ENCODE data around the gene CFAP65.

The CFAP65 gene

DNA sequence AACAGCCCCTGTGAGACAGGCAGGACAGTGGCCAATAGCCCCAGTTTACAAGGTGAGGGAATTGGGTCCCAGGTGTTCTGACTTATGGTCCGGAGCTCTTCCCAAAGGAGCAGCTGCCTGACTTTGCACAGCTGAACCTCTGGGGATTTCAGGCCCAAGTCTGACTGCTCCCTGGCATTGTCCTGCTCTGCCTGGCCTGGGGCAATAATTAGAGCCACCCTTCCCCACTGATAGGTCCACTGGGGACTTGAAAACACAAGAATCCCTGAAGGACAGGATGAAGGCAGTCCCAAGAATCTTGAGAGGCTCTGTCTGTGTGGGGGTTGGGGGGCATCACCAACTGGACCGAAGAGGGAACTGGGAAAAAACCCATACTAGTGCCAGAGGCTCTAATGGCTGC is 52.7 kb downstream of the CFAP65 start:
- no peak for DNase-seq

DNA sequence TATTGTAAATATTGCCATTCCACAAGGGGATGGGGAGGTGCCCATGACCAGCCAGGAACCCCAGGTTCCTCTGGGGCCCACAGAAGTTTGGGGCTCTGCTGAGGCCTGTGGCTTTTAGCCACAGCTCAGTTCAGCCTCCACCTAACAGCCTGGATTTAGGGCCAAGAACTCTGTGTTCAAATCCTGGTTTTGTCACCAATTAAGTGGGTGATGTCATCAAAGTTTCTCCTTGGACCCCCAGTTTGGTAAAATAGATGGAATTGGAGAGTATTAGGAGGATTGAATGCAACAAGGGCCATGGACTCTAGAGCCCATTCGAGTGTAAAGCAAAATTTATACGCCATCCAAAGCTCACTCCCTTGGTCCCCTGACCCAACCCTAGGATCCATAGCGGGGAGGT is 53.2 kb downstream of the CFAP65 start:
- DNase-seq: no peak

DNA sequence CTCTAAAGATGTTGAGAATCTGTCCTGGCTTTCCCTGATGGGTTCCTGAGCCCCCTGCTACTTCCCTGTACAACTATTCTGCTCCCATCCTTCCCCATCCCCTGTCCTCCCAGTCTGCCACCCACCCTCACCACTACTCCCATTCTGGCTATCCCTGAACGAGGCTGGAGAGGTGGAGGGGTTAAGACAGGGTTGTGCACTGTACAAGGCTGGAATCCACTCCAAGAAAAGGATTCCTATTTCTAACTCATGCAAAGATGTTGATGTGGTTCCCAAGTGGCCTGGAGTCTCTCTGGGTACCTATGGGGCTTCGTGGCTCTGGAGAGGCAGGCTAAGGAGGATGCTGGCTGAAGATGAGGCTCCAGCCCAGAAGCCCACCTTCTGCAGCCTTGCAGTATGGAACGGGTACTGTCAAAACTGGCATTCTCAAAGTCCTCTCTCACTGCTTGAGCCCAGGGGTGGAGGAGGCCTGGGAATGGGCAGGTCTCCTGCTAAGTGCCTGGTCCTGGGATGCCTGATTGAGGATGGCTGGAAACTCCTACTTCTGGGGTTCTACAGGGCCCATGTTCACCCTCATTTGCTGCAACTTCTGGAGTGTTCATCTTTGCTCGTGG is 55.1 kb downstream of the CFAP65 start:
- DNase-seq: no peak

DNA sequence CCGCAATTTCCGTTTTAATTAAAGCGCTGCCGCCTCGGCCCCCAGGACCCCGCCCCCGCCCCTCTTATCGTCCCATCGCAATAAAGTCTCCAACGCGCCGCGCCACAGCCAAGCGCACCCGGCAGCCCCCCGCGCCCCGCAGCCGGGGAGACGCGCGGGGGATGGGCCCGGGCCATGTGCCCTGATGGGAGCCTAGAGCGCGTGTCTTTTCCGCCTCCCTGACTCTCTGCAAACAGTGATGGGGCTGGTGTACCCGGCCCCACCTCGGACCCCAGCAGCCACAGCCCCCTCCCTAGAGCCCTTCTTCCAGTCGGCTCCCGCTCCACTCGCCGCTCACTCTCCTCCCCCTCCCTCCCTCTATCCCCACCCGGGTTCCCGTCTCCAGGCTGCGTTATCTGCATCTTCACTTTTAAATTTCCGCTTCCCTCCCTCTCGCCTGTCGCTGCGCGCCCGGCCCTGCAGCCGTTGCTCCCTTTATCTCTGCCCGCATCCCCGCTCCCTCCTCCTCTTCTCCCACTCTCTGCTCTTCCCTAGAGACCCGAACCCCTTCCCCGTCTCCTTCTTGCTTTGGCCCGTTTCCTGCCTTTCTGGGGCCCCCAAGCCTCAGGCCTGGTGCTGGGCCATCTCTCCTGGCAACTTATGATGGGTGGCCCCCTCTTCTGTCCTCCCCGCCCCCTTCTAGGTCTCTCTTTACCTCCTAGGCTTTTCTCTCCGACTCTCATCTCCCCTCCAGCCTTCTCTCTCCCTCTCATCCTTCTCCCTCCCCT is 55.8 kb downstream of the CFAP65 start:
- no peak for DNase-seq

DNA sequence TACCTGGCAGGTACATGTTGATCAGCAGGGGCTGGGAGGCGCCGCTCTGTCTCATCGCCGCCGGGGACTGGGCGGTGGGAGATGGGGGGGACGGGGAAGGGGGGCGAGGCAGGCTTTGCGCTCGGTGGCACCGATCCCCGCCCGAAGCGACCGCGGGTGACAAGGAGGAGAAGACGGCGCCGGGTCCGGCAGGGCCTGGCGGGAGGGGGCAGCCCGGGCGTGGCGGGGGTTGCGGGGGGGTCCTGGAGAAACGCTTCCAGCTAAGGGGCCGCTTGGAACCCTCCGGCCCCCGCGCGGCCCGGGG is 56.3 kb downstream of the CFAP65 start, which contains the start of gene FEV:
TSS of gene FEV (minus strand) at position 164 of the 304 bp plus-strand sequence. CDS start at position 55, 109 bp downstream.
- no peak for DNase-seq

DNA sequence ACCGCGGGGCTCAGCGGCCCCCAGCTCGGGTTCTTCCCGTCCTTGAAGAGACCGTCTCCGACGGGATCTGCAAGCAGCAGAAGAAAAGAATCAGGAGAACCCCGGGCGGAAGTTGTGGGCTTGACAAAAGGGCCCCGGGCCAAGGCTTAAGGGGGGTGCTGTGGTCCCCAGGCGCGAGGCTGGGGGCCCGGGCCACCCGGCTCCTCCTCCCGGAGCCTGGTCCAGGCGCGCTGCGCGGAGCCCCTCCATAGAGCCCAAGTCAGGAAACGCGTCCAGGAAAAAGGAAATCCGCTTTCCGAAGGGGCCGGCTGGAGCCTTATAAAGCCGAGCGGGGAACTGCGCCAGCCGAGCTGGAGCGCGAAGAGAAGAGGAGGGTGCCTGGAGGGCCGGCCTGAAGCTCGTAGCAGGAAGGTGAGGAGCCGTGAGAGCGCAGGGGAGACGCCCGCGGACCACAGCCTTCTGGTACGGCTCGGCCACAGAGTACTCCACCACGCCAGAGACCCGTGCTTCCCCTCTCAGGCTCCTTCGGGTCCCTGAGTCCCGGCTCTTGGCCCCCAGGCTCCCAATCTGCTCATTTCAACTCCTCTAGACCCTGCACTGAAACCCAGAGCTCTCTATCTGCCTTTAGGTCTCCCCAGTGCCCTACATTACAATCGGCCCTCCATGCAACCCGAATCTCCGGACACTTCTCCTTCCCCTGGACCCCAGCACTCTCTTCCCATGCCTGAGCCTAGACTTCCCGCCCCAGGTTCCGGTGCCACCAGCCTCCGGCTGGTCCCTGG is 56.9 kb downstream of the CFAP65 start:
- DNase-seq: peak; percentile 57

DNA sequence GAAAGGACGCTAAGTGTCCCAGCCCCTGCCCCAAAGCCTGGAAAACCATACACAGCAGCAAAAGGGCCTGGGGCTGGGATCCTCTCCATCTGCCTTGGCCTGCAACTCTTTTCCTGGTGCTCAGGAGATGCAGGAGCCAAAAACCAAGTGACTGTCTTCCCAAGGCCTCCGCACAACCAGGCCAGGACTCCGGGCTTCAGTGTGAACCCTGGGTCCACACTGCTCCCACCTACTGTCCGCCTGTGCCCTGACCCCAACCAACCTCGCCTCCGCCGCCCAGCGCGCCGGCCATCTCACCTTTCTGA is 57.4 kb downstream of the CFAP65 start:
- DNase-seq: no peak

DNA sequence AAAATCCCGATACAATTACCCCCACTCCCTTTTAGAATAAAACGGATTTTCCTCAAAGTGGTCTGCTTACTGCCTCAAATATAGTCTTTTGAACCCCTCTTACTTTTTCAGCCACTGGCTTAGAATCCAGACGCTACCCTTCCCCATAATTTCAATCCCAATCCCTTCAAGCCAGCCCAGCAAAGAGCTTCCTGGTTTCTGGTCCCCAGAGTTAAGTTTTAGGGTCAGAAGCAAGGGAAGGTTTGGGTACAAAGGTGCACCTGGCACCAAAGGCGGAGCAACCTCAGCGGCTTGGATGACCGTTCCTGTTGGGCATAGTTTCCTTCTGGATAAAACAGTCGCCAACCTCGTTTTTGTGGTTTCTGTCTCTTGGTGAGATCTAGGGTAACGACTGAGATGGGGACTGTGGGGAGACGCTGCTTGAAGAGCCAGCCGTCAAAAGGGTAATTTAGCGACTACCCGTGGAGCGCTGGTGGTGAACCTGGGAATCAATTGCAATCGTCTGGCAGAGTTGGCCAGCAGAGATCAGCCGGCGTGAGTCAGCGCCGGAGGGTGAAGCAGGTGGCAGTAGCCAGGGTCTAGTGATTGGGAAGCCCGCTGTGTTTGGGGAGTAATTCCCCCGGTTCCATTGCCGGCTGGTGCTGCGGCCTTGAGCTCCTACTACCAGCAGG is 57.9 kb downstream of the CFAP65 start:
- peak; percentile 78 for DNase-seq

DNA sequence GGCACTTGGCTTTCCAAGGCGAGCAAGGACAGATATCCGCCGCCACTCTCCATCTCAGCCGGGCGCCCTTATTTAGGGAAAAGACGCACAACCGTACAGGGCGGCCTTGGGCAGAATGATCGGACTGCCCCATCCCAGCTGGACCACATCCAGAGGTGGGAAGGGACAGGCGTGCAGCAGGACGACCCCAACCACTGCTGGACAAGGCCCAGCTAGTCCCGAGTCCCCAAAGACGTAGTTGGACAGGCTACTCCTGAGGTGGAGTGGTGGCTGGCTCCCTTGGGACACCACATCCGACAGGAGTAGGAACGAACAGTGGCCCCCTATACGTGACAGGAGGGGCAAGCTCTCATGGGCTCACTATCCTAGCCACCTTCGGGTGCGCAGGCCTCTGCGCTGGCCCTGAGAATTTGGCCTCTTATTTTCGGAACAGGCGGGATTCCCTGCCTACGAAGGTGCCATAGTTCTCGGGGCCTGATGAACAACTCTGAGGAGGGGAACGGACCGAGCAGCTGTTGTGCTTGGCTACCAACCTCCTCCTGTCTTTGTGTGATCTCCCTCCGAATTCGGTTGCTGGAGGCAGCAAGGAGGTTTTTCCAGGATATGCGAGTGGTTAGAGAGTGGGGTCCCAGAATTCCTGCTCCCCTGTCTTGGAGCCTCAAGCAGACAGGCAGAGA is 58.6 kb downstream of the CFAP65 start:
- no peak for DNase-seq

DNA sequence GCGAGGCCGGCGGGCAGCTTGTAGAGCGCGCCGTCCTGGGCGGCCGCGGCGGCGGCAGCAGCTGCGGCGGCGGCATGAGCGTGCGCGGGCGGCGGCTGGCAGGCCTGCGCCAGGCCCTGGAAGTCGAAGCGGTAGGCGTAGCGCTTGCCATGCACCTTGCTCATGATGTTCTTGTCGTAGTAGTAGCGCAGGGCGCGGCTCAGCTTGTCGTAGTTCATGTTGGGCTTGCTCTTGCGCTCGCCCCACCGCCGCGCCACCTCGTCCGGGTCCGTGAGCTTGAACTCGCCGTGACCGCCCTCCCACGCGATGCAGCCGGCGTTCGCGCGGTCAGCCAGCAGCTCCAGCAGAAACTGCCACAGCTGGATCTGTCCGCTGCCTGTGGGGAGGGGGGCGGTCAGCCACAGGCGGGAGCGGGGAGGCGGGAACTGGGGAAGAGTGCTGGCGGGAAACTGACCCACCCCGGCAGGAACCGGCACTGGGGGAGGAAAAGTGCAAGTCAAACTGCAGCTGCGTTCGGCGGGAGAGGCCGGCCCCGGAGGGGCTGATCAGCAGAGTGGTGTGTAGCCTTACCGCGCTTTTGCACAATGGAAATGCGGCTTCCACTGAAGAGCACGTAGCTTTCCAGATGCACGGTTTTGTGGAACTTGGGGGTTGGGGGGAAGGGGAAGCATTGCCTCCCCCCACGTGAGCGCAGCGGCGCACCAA is 59.3 kb downstream of the CFAP65 start:
- no peak for DNase-seq

DNA sequence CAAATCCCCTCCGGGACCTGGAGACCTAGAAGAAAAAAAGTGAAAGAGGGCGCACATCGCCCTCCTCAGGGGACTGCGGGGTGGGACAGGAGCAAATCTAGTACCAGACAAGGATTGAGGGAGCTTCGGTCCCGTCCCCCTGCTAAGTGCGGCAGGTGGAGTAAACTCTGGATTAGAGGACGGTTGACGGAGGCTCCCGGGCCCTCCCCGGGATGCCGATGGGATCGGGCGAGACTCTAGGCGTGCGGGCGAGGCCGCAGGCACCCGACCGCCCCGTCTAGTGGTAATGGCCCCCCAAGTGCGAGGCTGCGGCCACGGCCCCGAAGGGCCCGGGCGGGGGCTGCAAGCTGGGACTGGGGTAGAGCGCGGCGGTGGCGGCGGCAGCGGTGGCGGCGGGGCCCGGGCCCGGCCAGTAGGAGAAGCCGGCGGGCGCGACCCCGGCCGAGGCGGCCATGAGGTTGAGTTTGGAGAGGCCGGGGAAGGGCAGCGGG is 59.9 kb downstream of the CFAP65 start:
- no peak for DNase-seq

DNA sequence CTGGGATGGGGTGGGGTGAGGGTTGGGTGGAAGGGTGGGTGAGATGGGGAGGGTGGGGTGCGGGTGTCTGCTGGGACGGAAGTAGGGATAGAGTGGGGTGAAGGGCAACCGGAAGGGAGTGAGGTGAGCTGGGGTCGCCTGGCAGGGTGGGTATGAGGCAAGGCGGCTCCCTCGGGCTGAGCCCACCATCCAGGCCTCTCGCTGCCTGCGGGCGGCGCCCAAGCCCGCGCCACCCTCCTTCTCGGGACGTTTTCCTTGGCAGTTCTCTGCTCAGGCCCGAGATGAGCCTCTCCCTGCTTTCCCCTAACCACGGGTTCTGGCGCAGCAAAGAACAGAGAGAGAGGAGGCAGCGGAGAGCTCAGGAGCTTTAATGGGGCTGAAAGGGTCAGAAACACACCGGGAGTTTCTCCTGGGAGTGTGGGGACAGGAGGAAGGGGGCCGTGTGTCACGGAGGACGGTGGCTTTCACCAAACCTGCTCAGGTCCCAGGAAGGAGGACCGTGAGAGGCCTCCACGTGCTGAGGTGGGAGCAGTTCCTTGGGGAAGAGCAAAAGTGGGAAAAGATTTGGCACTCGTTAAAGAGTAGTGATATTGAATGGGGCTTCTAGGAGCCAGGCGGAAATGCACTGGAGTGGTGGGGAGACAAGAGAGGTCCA is 60.5 kb downstream of the CFAP65 start:
- no peak for DNase-seq

DNA sequence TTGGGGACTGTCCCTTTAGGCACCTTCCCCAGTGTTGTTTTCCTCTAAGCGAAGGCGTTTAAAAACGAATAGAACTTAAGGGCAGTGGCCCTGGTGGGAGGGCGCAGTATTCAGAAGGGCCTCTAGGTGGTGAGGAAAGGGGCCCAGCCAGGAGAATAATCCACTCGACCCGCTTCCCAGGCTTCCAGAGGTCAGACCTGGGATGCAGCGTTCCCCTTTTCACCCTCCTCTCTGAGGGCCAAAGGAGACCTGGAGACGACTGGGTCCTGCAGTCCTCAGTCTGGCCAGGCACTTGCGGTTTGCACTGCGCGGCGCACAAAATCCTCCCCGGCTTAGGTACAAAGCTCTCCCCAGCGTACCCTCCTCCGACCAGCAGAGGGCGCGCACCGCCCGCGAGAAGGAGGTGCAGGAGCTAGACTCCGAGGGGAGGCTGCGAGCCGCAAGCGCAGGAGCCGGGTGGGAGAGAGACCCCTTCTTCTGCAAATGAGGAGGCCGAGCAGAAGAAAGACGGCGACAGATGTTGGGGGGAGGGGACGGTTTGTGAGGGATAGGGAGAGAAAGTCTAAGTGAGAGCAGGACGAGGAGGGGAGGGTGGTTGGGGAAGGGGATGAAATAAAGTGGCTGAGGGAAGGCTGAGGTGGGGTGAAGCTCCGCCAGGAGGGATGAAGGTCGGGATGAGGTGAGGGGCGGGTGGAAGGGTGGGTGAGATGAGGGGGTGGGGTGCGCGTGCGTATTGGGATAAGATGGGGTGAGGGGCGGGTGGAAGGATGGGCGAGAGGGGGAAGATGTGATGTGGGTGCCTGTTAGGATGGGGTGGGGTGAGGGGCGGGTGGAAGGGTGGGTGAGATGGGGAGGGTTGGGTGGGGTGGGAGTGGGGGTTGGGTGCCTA is 61.2 kb downstream of the CFAP65 start:
- peak; percentile 77 for DNase-seq

DNA sequence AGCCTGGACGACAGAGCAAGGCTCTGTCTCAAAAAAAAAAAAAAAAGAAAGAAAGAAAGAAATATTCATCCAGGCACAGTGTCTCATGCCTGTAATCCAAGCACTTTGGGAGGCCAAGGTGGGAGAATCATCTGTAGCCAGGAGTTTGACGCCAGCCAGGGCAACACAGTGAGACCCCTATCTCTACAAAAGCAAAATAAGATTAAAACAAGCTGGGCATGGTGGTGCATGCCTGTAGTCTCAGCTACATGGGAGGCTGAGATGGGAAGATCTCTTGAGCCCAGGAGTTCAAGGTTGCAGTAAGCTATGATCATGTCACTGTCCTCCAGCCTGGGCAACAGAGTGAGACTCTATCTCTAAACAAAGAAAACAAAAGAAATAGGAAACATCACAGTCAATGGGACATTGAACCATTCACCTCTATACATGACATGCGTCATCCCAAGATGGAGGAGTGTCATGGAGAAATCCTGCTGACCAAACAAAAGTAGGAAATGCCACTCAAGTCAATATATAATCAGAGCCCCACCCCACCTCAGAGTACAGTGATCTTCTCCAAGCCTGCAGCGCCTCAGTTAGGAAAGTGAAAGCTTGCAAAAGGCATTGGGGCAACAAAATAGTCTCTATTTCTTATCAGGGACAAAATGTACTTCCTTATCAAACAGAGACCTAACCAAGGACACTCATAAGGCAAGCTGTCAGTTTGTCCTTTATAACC is 66.1 kb downstream of the CFAP65 start:
- no peak for DNase-seq

DNA sequence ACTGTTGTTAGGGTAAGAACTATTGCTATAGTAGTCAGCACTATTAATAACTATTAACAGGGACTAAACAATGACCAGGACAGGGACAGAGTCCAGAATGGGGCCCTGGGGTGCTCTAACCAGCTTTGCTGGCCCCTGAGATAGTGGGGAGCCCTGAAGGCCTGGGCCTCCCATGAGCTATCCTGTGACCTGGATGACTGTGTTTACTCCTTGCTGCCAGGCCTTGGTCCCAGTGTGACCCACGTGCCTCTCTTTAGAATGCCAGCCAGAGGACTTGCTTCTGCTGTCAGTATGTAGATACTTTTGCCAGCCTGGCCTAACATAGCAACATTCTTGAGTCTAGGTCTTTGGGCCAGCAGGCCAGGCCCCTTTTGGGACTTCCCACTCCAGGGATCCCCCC is 70.4 kb downstream of the CFAP65 start:
- DNase-seq: no peak

DNA sequence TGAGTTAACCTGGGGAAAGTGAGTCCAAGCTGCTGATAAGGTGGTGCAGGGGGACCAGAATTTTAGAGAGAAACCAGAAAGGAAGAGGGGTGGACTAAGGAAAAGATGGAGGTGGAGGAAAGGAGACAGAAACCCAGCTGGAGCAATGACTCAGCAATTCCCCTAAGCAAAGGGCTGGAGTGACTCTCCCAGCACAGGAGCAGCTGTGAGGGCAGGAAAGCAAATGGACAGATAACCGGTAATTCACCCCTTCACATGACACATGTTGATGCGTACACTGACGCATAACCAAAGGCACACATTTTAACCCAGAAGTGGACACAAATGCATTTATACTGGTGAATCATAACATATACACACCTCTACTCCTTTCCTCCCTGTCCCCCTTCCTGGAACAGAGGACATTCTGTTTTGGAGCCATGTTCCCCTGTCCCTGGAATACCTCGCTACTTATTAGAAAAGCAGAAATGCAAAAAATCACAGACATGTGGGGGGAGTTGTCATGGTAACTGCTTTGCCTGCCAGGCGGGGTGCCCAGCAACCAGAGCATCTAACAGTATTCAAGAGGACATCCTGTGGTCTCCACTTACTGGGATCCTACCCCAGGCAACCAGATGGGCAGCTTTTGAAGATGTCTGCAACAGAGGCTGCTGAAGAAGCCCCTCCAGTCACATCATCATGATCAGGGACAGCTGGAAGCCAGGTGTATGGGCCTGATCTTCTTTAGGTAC is 77.1 kb downstream of the CFAP65 start:
- peak; percentile 81 for DNase-seq

DNA sequence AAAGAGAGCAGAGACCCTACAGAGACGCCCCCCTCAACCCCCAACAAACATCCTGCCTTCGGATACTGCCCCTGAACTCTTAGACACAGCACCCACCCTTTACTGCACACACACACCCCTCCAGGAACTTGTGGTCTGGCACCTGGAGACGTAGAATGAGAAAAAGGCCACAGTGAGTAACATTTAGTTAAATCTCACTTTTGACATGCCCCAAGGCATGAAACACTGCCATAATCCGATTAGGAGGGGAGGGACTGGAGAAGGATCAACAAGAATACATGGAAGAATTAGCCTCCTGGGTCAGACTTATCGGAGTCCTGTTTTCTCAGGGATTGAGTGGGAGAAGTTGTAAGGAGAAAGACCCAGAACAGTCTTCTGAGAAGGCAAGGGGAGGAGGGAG is 77.7 kb downstream of the CFAP65 start:
- peak; percentile 47 for DNase-seq

DNA sequence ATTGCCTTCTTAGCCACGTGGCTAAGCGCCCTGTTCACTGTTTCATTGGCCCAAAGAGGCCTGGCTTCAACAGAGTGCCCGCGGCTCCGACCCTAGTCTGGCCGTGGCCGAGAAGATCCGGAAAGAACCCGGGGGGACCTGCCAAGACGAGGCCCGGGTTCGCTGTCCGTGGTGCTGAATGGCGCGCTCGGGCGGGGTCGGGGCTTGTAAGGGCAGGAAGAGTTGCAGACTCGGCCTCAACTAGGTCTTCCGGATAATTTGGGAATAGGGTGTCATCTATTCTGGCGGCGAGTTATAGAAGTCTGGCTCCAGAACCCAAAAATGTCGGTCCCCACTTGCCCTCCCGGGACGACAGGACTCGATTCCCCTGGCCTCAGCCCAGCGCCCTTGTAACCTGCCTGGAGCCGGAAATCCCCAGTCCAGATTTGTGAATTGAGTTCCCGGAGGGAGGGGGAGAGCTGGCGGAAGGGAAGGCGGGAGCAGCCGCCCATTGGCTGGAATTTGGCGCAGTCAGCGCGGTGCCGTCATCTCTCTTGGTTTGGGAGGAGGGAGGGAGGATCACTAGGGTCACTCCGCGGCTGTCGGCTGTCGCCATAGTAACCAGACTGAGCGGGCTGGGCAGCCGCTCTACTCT is 78.3 kb downstream of the CFAP65 start:
- DNase-seq: peak; percentile 96

Data from NCI-H69 (cell line).